IPS DF 6.9 (cell line): ENCODE data around the gene B3GAT1.

ENCODE experiments used
- DNase-seq: peaks from one replicate; pipeline ENCODE4 v3.0.0-alpha.2; 2013; ENCODE audit warnings: low read depth, low spot score
- H3K27ac ChIP-seq: one replicate; pipeline ENCODE4 v1.5.1; 2013; ENCODE audit warnings: low read length, control low read depth
- H3K27me3 ChIP-seq: 2 replicates; pipeline ENCODE4 v1.6.1; 2013; ENCODE audit warnings: mild to moderate bottlenecking, low read length; ENCODE audit not compliant: control insufficient read depth, insufficient read depth
- H3K36me3 ChIP-seq: 2 replicates; pipeline ENCODE4 v1.6.1; 2013; ENCODE audit warnings: low read length; ENCODE audit not compliant: control insufficient read depth, insufficient read depth
- H3K4me1 ChIP-seq: 2 replicates; pipeline ENCODE4 v1.6.1; 2013; ENCODE audit warnings: low read length; ENCODE audit not compliant: control insufficient read depth, insufficient read depth
- H3K4me3 ChIP-seq: 2 replicates; pipeline ENCODE4 v1.5.1; 2013; ENCODE audit warnings: mild to moderate bottlenecking, low read length
- H3K9me3 ChIP-seq: 2 replicates; pipeline ENCODE4 v1.6.1; 2013; ENCODE audit warnings: low read length, inconsistent platforms; ENCODE audit not compliant: control insufficient read depth, insufficient read depth
- WGBS: extraction: QIAGEN DNeasy Blood & Tissue Kit; methylation state at CpG from one replicate; pipeline ENCODE4 v1.1.7; 2013; ENCODE audit warnings: mixed read lengths, missing lambda C conversion rate; ENCODE audit not compliant: insufficient read length, insufficient coverage; 5-methylcytosine and 5-hydroxymethylcytosine counted together

B3GAT1 gene

DNA sequence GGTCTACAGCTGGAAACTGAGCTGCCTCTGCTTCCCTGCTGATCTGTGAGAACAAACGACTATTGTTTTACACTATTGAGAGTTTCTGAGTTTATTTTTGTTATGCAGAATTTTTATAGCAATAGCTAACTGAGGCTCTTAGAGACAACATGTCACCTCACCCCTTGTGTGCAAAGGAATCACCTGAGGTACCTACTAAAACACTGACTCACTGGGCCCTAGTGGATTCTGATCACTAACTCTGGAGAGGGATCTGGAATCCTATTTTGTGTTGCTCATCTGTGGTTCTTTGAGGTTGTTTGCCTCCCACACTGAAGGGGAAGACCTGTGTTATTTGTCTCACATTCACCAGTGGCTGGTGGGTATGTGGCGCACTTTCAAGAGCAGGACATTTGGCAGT lies 13.4 kb upstream of the B3GAT1 start:
- Histone ChIP-seq H3K9me3 (no peaks in the 10 kb centered on the region), H3K36me3 (no peaks in the 10 kb centered on the region), H3K27ac (no peak overlapping the region), H3K4me3 (no peak overlapping the region), H3K27me3 (no peaks in the 10 kb centered on the region), H3K4me1 (peaks cover 2% of the 10 kb centered on the region)
- WGBS: no CpG with 5 or more reads among the region's 2 CpGs
- no peak for DNase-seq

DNA sequence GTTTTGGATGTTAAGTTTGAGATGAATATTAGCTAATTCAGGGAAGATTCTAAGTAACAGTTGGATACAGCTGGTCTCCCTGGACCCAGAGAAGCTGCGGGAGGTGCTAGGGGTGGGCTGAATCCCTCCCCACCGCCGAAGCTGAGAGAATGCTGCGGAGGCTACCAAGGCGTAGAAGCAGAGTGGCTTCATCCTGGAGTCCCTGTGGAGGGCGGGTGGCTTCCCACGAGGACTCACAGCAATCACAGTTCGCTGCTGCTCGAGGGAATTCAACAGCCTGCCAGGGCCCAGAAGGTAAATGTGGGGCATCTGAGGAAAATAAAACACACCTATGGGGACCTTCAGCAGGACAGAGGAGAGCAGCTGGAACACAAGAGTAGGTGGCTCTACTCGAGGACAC lies 11.1 kb upstream of the B3GAT1 start:
- Histone ChIP-seq H3K4me3 (no peak overlapping the region), H3K9me3 (no peaks in the 10 kb centered on the region), H3K36me3 (no peaks in the 10 kb centered on the region), H3K4me1 (peaks cover 2% of the 10 kb centered on the region), H3K27me3 (no peaks in the 10 kb centered on the region), H3K27ac (no peak overlapping the region)
- no peak for DNase-seq
- WGBS: no CpG with 5 or more reads among the region's 10 CpGs

DNA sequence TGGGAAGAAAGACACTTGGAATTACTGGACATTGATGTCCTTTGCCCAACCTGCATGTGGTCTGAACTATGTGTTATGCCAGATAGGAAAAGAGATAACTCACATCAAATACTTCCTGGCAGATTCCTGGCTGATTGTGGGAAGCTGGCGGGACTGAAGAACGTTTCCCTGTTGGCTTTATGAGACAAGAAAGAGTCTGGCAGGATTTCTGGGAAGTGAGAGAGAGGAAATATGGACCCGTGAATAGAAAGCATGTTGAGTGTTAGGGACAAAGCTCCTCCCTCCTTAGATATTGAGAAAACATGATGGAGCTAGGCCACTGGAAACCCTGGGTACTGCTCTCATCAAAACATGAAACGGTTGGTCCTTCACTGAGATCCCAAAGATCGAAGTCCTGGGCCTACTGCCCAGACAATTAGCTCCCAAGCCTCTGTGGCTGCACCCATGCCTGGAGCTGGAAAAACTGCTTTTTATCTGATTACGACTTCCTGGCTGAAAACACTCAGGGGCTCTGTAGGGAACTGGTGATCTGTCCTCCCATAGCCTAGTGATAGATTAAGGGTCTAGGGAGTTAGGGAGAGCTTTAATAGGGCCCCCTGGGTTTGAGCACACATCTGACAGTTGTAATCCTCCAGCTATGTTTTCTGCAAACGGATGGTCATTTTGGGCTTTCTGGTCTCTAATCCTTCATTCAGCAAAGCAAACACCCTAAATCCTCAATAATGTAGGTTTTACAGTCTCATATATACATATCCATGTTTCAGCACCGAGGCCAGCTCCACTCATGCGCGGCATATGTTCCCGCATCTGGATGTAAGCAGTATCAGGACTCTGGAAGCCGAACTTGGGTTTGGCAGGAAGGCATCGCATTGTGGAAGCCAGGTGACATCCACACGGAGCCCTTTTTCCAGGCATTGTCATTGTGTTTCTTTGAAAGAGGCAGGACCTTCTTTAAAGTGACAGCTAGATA lies 6.1 kb upstream of the B3GAT1 start:
- Histone ChIP-seq H3K27me3 (no peaks in the 10 kb centered on the region), H3K4me1 (peaks cover 13% of the 10 kb centered on the region), H3K36me3 (no peaks in the 10 kb centered on the region), H3K4me3 (no peak overlapping the region), H3K27ac (no peak overlapping the region), H3K9me3 (no peaks in the 10 kb centered on the region)
- no peak for DNase-seq
- no CpG with 5 or more reads among the region's 14 CpGs for WGBS

DNA sequence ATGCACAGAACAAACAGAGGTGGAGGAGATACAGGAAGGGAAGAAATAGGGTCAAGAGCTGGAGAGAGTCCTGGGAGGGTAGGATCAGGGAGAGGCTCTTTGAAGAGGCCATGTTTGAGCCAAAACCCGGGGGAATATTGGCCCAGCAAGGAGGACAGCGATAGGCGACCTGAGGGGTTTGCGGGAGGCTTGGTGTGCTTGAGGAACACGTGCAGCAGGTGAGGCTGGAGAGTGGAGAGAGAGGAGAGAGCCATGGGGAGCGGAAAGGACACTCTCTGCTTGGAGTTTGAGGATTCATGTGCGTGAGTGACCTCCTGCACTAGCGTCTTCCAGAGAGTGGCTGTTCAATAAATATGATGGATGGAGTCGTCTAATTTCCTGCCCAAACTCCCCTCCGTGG lies 4.7 kb upstream of the B3GAT1 start:
- Histone ChIP-seq H3K27me3 (no peaks in the 10 kb centered on the region), H3K9me3 (no peaks in the 10 kb centered on the region), H3K4me3 (no peak overlapping the region), H3K36me3 (no peaks in the 10 kb centered on the region), H3K4me1 (peaks cover 13% of the 10 kb centered on the region), H3K27ac (no peak overlapping the region)
- no CpG with 5 or more reads among the region's 10 CpGs for WGBS
- no peak for DNase-seq

- no peaks in the 10 kb centered on the region for H3K9me3 ChIP-seq
- no peak overlapping the region for H3K27ac ChIP-seq
- H3K27me3 ChIP-seq: no peaks in the 10 kb centered on the region
- no peaks in the 10 kb centered on the region for H3K36me3 ChIP-seq
- H3K4me1 ChIP-seq: peaks cover 15% of the 10 kb centered on the region
- no CpG with 5 or more reads among the region's 17 CpGs for WGBS
- no peak overlapping the region for H3K4me3 ChIP-seq
- no peak for DNase-seq
These were observed 3.0 kb upstream of the B3GAT1 start for GRCh38 chr11:134414766-134415765.

- H3K4me1 ChIP-seq: peaks cover 15% of the 10 kb centered on the region
- H3K36me3 ChIP-seq: no peaks in the 10 kb centered on the region
- H3K27ac ChIP-seq: no peak overlapping the region
- WGBS: no CpG with 5 or more reads among the region's 18 CpGs
- H3K27me3 ChIP-seq: no peaks in the 10 kb centered on the region
- no peak for DNase-seq
- H3K4me3 ChIP-seq: peak overlapping the region; percentile 5; the same call in 1 of the 2 replicates
- no peaks in the 10 kb centered on the region for H3K9me3 ChIP-seq
These were observed 2.0 kb upstream of the B3GAT1 start for GRCh38 chr11:134413826-134414731.

- H3K4me3 ChIP-seq: peak overlapping the region; percentile 69; the same call in 1 of the 2 replicates
- no peak overlapping the region for H3K27ac ChIP-seq
- WGBS: no CpG with 5 or more reads among the region's 22 CpGs
- H3K27me3 ChIP-seq: no peaks in the 10 kb centered on the region
- no peaks in the 10 kb centered on the region for H3K36me3 ChIP-seq
- H3K9me3 ChIP-seq: no peaks in the 10 kb centered on the region
- H3K4me1 ChIP-seq: peaks cover 15% of the 10 kb centered on the region
- DNase-seq: no peak
These were observed 1.2 kb upstream of the B3GAT1 start for GRCh38 chr11:134413043-134413825.

- Histone ChIP-seq H3K27ac (no peak overlapping the region), H3K4me3 (no peak overlapping the region; the same call in 1 of the 2 replicates), H3K27me3 (no peaks in the 10 kb centered on the region), H3K36me3 (no peaks in the 10 kb centered on the region), H3K9me3 (no peaks in the 10 kb centered on the region), H3K4me1 (peaks cover 15% of the 10 kb centered on the region)
- no CpG with 5 or more reads among the region's 5 CpGs for WGBS
- DNase-seq: no peak
These were observed 1.3 kb downstream of the B3GAT1 start for GRCh38 chr11:134410766-134411165.
